ENCODE data around the gene LAMTOR4.

GRCh38 chr7:100118388-100119071 is 30.2 kb upstream of the LAMTOR4 start:
- TF ChIP-seq CTCF (IDR thresholded peaks at IDR 0.05) (no peak), POLR2A (IDR thresholded peaks at IDR 0.05) (no peak)
